Erythroblast (primary cell): ENCODE measurements around the gene CD79B.

Experiments used
- GATA1 ChIP-seq: IDR thresholded peaks from 2 replicates; pipeline ENCODE4 v1.6.1; 2011; ENCODE audit warnings: low read depth, mild to moderate bottlenecking, control low read depth, low read length, moderate library complexity
- POLR2A ChIP-seq: IDR thresholded peaks from 2 replicates; pipeline ENCODE4 v1.6.1; 2011; ENCODE audit warnings: mild to moderate bottlenecking, low read length

DNA sequence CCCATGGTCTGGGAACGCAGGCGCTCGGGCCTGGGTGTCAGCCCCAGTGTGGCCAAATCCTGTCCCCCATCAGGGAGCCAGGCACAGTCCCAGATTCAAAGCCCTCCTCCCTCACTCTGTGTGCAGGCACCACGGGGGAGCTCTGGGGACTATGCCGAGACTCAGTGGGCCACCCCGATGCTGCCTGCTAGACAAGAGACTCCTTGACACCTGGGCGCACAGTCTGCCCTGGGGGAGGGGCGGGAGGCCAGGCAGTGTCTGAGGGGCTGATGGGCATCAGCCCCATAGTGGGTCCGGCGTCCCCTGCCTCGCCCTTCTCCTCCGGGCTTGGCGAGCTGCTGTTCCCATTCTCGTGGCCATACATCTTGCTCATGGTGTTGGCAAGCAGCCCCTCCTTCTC is 8.5 kb upstream of the CD79B start:
- TF ChIP-seq POLR2A (no peak), GATA1 (no peak)
